Panc1 (cell line): ENCODE measurements around the gene KCNC3.

Experiments
- CTCF ChIP-seq: fragments of 450-650 bp; IDR thresholded peaks from 2 replicates; pipeline ENCODE4 v1.5.1; 2017; ENCODE audit warnings: mild to moderate bottlenecking
- POLR2AphosphoS5 ChIP-seq: IDR thresholded peaks from 2 replicates; pipeline ENCODE4 v1.6.1; 2012; ENCODE audit warnings: mild to moderate bottlenecking, low read depth, low read length, moderate library complexity
- SIN3A ChIP-seq: IDR thresholded peaks from 2 replicates; pipeline ENCODE4 v1.6.1; 2012; ENCODE audit warnings: low read depth, mild to moderate bottlenecking, low read length, moderate library complexity, borderline replicate concordance; ENCODE audit not compliant: insufficient read depth

- no peak for TF ChIP-seq SIN3A
- TF ChIP-seq CTCF, result no peak
- no peak for TF ChIP-seq POLR2AphosphoS5
Measured at GRCh38 chr19:50325310-50326100, 3.7 kb downstream of the KCNC3 start.
